Mesenchymal stem cell (in vitro differentiated cells and primary cell): ENCODE data around the gene BBS2.
A peak's percentile ranks its signal among the peaks of the same experiment; 100 is the strongest.

Experiments
- DNase-seq: peaks from one replicate; pipeline ENCODE4 v3.0.0-alpha.2; 2013
- H2AFZ ChIP-seq: one replicate; pipeline ENCODE4 v1.6.1; 2013; ENCODE audit warnings: low read depth, mild to moderate bottlenecking, control low read depth, inconsistent platforms, low read length, moderate library complexity
- H2AK5ac ChIP-seq: 2 replicates; pipeline ENCODE4 v1.6.1; 2013; ENCODE audit warnings: low read length, moderate library complexity, mild to moderate bottlenecking, inconsistent platforms; ENCODE audit not compliant: severe bottlenecking
- H2BK120ac ChIP-seq: one replicate; pipeline ENCODE4 v1.6.1; 2013; ENCODE audit warnings: low read depth, mild to moderate bottlenecking, inconsistent platforms, low read length, moderate library complexity
- H2BK12ac ChIP-seq, 2 experiments: one replicate each; pipeline ENCODE4 v1.6.1; 2013; ENCODE audit warnings: inconsistent platforms in 2 of 2, low read length in 2 of 2, mild to moderate bottlenecking in 2 of 2, moderate library complexity in 2 of 2, control low read depth in 1 of 2
- H2BK15ac ChIP-seq: one replicate; pipeline ENCODE4 v1.6.1; 2013; ENCODE audit warnings: mild to moderate bottlenecking, low read depth, inconsistent platforms; ENCODE audit not compliant: poor library complexity, severe bottlenecking
- H2BK5ac ChIP-seq: 2 replicates; pipeline ENCODE4 v1.6.1; 2013; ENCODE audit warnings: low read depth, mild to moderate bottlenecking, low read length, control low read depth, inconsistent platforms; ENCODE audit not compliant: poor library complexity, severe bottlenecking
- H3K14ac ChIP-seq, 2 experiments: one replicate each; pipeline ENCODE4 v1.6.1; 2013; ENCODE audit warnings: inconsistent platforms in 2 of 2, low read length in 2 of 2, control low read depth in 1 of 2, mild to moderate bottlenecking in 1 of 2, moderate library complexity in 1 of 2
- H3K18ac ChIP-seq, 2 experiments: one replicate each; pipeline ENCODE4 v1.6.1; 2013; ENCODE audit warnings: inconsistent platforms in 2 of 2, low read length in 2 of 2, control low read depth in 1 of 2, low read depth in 1 of 2, mild to moderate bottlenecking in 1 of 2
- H3K23ac ChIP-seq, 2 experiments: one replicate each; pipeline ENCODE4 v1.6.1; 2013; ENCODE audit warnings: inconsistent platforms in 2 of 2, low read length in 2 of 2, mild to moderate bottlenecking in 2 of 2, moderate library complexity in 2 of 2, control low read depth in 1 of 2
- H3K27ac ChIP-seq: 2 replicates; pipeline ENCODE4 v1.5.1; 2013; ENCODE audit warnings: mild to moderate bottlenecking, moderate library complexity, low read length, control low read depth, inconsistent platforms; ENCODE audit not compliant: poor library complexity, severe bottlenecking
- H3K27me3 ChIP-seq, 2 experiments: 2 replicates each; pipeline versions ENCODE4 v1.6.1 to v1.7.0; 2013; ENCODE audit warnings: low read length in 2 of 2, mild to moderate bottlenecking in 2 of 2, moderate library complexity in 2 of 2, control low read depth in 1 of 2, inconsistent platforms in 1 of 2; ENCODE audit not compliant: control insufficient read depth in 1 of 2, insufficient read depth in 1 of 2
- H3K36me3 ChIP-seq, 2 experiments: 2 replicates each; pipeline versions ENCODE4 v1.6.1 to v1.7.0; 2013; ENCODE audit warnings: low read length in 2 of 2, control low read depth in 1 of 2, inconsistent platforms in 1 of 2, low read depth in 1 of 2, mild to moderate bottlenecking in 1 of 2; ENCODE audit not compliant: insufficient read depth in 2 of 2, control insufficient read depth in 1 of 2
- H3K4ac ChIP-seq, 2 experiments: one replicate each; pipeline ENCODE4 v1.6.1; 2013; ENCODE audit warnings: inconsistent platforms in 2 of 2, low read length in 2 of 2, mild to moderate bottlenecking in 2 of 2, moderate library complexity in 2 of 2, control low read depth in 1 of 2, low read depth in 1 of 2
- H3K4me1 ChIP-seq: 2 replicates; pipeline ENCODE4 v1.6.1; 2013; ENCODE audit warnings: low read depth, low read length, control low read depth; ENCODE audit not compliant: control insufficient read depth, insufficient read depth
- H3K4me2 ChIP-seq: 2 replicates; pipeline ENCODE4 v1.6.1; 2013; ENCODE audit warnings: low read length, mild to moderate bottlenecking, inconsistent platforms; ENCODE audit not compliant: poor library complexity, severe bottlenecking
- H3K4me3 ChIP-seq, 2 experiments: 2 replicates each; pipeline versions ENCODE4 v1.5.1 to v1.7.0; 2013; ENCODE audit warnings: low read length in 2 of 2, mild to moderate bottlenecking in 2 of 2, control low read depth in 1 of 2, low read depth in 1 of 2; ENCODE audit not compliant: insufficient read depth in 1 of 2
- H3K79me1 ChIP-seq: replicated peaks from 2 replicates; pipeline ENCODE4 v1.6.1; 2013; ENCODE audit warnings: mild to moderate bottlenecking, control low read depth, low read length, inconsistent platforms; ENCODE audit not compliant: poor library complexity, severe bottlenecking
- H3K9ac ChIP-seq: 2 replicates; pipeline ENCODE4 v1.7.0; 2013; ENCODE audit warnings: mild to moderate bottlenecking, low read length, moderate library complexity
- H3K9me3 ChIP-seq: 2 replicates; pipeline ENCODE4 v1.7.0; 2013; ENCODE audit warnings: mild to moderate bottlenecking, low read length; ENCODE audit not compliant: control insufficient read depth
- H4K8ac ChIP-seq: one replicate; pipeline ENCODE4 v1.6.1; 2013; ENCODE audit warnings: inconsistent platforms, mild to moderate bottlenecking, low read length, moderate library complexity
- H4K91ac ChIP-seq: one replicate; pipeline ENCODE4 v1.6.1; 2013; ENCODE audit warnings: mild to moderate bottlenecking, low read length, inconsistent platforms
- WGBS: methylation state at CpG from one replicate; pipeline ENCODE4 v1.1.7; 2013; ENCODE audit warnings: mixed read lengths; 5-methylcytosine and 5-hydroxymethylcytosine counted together

The BBS2 gene

DNA sequence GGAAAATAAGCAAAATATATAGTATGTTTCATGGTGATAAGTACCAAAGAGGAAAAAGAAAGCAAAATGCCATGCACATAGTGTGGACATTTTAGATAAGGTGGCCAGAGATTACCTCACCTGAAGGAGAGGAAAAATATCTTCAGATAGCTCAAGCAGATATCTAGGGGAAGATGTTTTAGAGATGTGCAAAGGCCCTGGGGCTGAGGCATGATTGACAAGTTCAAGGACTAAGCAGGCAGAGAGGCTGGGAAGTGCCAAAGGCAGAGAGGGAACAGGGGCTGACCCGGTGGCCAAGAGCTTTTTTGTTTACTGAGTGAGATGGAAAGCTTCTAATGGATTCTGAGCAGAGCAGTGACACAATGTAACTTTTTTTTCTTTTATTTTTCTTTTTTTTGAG, 40.6 kb upstream of the BBS2 start:
- Histone ChIP-seq H2BK15ac (no peak overlapping the region), H3K27ac (no peak overlapping the region), H4K91ac (no peak overlapping the region), H2BK120ac (no peak overlapping the region), H3K4me2 (no peak overlapping the region), H3K9ac (no peak overlapping the region), H2BK5ac (no peak overlapping the region), H2AFZ (no peak overlapping the region), H3K23ac (no peak overlapping the region), H3K4me1 (no peaks in the 10 kb centered on the region), H3K4me3 (no peak overlapping the region), H3K18ac (no peak overlapping the region), H3K79me1 (no peaks in the 10 kb centered on the region), H2AK5ac (no peak overlapping the region), H3K4ac (no peak overlapping the region), H4K8ac (no peak overlapping the region), H3K27me3 (peaks cover 10 to 41% of the 10 kb centered on the region in 2 experiments), H3K14ac (no peak overlapping the region), H3K9me3 (no peaks in the 10 kb centered on the region), H2BK12ac (no peak overlapping the region), H3K36me3 (no peaks in the 10 kb centered on the region)
- 23% methylated on average over 1 of the region's 1 CpG for WGBS
- no peak for DNase-seq

- Histone ChIP-seq H3K18ac (no peak overlapping the region), H4K91ac (no peak overlapping the region), H3K4me3 (no peak overlapping the region), H3K79me1 (no peaks in the 10 kb centered on the region), H3K23ac (no peak overlapping the region), H2BK5ac (no peak overlapping the region), H2BK120ac (no peak overlapping the region), H3K9me3 (no peaks in the 10 kb centered on the region), H3K27me3 (peaks cover 6 to 41% of the 10 kb centered on the region in 2 experiments), H3K4me2 (no peak overlapping the region), H3K4ac (no peak overlapping the region), H3K4me1 (no peaks in the 10 kb centered on the region), H2BK15ac (no peak overlapping the region), H2AK5ac (no peak overlapping the region), H3K14ac (no peak overlapping the region), H3K9ac (no peak overlapping the region), H4K8ac (no peak overlapping the region), H3K27ac (no peak overlapping the region), H2AFZ (no peak overlapping the region), H3K36me3 (no peaks in the 10 kb centered on the region), H2BK12ac (no peak overlapping the region)
- 88% methylated on average over 2 of the region's 4 CpGs for WGBS
- no peak for DNase-seq
Observed at GRCh38 chr16:56559109-56559508, 39.3 kb upstream of the BBS2 start.

- Histone ChIP-seq H4K91ac (no peak overlapping the region), H3K23ac (no peak overlapping the region), H2BK120ac (no peak overlapping the region), H4K8ac (no peak overlapping the region), H2AFZ (no peak overlapping the region), H3K4ac (no peak overlapping the region), H3K18ac (no peak overlapping the region), H3K36me3 (no peaks in the 10 kb centered on the region), H3K9ac (no peak overlapping the region), H3K27ac (no peak overlapping the region), H2BK12ac (no peak overlapping the region), H3K4me3 (no peak overlapping the region), H2BK15ac (no peak overlapping the region), H3K9me3 (no peaks in the 10 kb centered on the region), H2AK5ac (no peak overlapping the region), H3K14ac (no peak overlapping the region), H3K4me2 (no peak overlapping the region), H3K79me1 (no peaks in the 10 kb centered on the region), H3K27me3 (peaks cover 6 to 45% of the 10 kb centered on the region in 2 experiments), H2BK5ac (no peak overlapping the region), H3K4me1 (no peaks in the 10 kb centered on the region)
- DNase-seq = no peak
- WGBS = 77% methylated on average over 8 of the region's 8 CpGs
Observed at GRCh38 chr16:56558024-56558747, 38.4 kb upstream of the BBS2 start.

DNA sequence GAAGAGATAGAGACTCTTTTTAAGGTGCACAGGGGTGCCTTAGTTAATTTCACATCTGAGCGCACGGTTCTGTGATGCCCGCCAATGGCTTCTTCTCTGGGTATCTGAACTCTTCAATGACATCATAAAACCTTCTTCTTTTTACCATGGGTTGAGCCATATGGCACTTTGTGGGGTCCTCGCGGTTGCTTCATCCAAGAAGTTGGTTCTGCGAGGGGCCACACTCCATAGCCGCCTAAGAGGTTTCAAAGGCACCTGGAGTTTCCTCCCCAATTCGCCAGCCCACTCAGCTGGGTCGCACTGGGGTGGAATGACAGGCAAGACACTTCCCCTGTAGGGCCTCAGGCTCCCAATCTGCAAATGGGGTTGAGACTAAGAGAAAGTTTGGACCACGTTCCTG, 34.6 kb upstream of the BBS2 start:
- WGBS = 92% methylated on average over 9 of the region's 10 CpGs

More for the DNA sequence above, 34.6 kb upstream of the BBS2 start:
- Histone ChIP-seq H3K27ac (no peak overlapping the region), H3K14ac (no peak overlapping the region), H3K9ac (no peak overlapping the region), H3K79me1 (no peaks in the 10 kb centered on the region), H3K4me2 (peak overlapping the region; percentile 11), H2BK15ac (no peak overlapping the region), H2AK5ac (no peak overlapping the region), H3K4ac (no peak overlapping the region), H3K9me3 (no peaks in the 10 kb centered on the region), H4K91ac (no peak overlapping the region), H2BK12ac (no peak overlapping the region), H3K23ac (no peak overlapping the region), H3K4me1 (no peaks in the 10 kb centered on the region), H2BK120ac (no peak overlapping the region), H4K8ac (no peak overlapping the region), H3K27me3 (peaks cover 6 to 54% of the 10 kb centered on the region in 2 experiments), H3K4me3 (no peak overlapping the region), H2BK5ac (no peak overlapping the region), H3K36me3 (no peaks in the 10 kb centered on the region), H2AFZ (no peak overlapping the region), H3K18ac (no peak overlapping the region)
- DNase-seq = no peak
